HG03342 (cell line): ENCODE data around the gene SKAP1.

Source experiments
- ATAC-seq: cut with Tn5 transposase; IDR thresholded peaks from one replicate; pipeline ENCODE4 v1.9.1; 2021; ENCODE audit warnings: mild to moderate bottlenecking, moderate library complexity; ENCODE audit not compliant: unreplicated experiment

SKAP1 gene

DNA sequence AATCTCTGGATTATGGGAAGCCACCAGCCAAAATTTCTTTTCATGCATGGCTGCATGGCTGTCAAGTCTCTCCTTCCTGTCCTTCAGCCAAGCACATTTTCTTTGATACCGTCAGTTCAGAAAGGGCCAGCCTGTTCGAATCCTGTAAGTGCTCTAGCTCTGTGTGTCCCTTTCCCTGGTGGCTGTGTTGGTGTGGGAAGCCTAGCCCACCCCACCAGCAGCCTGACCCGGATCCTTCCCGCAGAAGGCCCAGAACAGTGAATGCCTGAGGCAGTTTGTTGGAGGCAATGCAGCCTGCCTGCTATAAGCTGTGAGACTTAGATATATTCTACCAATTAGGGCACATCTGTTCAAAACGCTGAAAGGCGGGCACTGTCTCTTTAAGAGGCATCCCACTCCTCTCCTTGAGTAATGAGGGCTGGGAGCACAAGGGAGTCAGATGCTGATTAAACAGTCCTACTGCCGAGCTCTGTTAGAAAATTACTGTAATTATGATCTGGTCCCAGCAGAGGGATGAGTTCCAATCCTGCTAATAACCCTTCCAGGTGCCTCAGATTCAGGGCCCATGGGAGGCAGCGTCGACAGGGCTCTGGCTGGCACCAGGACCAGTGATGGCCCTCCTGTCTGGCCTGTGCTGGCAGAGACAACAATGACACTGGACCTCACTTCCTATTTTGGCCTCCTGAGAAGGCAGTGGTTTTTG is 304.0 kb downstream of the SKAP1 start:
- no peak for ATAC-seq

DNA sequence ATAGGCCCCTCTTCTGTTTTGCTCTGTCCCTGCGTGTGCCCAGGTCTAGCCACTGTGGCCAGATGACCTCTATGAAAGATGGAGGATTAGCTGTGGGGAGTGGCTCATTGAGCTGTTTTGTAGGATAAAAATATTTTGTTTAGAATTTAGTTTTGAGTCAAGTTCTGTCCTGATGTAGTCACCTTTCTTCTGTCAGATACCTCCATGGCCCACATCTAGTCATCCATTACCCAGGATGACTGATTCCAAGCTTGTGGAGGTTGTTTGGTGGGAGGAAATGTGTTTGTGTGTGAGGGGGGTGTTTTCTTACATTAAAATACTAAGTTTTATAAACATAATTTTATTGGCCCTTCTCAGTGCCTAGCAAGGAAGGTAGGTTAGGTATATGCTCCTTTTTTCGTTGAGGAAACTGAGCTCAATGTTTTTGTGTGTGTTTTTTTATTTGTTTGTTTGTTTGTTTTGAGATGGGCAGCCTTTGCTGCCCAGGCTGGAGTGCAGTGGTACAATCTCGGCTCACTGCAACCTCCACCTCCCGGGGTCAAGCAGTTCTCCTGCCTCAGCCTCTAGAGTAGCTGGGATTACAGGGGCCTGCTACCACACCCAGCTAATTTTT is 306.1 kb downstream of the SKAP1 start:
- ATAC-seq = no peak

DNA sequence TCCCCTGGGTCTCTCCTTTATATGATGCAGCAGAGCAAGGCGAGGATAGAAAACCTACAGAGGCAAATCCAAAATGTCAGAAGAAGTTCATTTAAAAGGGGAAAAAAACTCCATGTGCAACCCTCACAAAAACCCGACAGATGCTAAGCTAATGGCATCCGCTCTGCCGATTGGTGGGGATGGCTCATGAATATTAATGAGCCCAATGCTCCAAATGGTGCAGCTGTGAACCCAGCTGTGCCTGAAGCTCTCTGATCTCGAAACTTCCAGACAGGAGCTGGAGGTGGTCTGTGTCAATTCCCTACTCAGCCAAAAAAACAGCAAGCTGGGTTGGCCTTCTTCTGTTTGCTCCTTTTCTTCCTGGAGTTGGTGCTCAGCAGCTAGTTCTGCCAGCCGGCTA is 306.9 kb downstream of the SKAP1 start:
- no peak for ATAC-seq

DNA sequence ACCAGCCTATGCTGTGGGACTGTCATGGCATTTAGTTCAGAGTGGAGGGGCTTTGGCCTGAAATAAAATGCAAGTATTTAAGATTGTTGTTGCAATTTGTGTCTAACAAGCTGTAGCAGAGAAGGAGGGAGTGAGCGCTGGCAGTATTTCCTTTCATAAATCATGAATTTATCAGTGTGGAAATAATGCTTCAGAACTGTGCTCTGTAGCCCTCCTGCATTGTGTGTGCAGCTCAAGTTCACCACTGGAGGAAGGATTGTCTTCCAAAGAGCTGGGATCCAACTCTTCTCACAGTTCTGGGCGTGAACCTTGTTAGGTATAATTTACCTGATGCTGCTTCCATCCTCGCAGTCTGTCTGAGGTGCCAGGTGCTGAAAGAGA is 307.4 kb downstream of the SKAP1 start:
- ATAC-seq = no peak

DNA sequence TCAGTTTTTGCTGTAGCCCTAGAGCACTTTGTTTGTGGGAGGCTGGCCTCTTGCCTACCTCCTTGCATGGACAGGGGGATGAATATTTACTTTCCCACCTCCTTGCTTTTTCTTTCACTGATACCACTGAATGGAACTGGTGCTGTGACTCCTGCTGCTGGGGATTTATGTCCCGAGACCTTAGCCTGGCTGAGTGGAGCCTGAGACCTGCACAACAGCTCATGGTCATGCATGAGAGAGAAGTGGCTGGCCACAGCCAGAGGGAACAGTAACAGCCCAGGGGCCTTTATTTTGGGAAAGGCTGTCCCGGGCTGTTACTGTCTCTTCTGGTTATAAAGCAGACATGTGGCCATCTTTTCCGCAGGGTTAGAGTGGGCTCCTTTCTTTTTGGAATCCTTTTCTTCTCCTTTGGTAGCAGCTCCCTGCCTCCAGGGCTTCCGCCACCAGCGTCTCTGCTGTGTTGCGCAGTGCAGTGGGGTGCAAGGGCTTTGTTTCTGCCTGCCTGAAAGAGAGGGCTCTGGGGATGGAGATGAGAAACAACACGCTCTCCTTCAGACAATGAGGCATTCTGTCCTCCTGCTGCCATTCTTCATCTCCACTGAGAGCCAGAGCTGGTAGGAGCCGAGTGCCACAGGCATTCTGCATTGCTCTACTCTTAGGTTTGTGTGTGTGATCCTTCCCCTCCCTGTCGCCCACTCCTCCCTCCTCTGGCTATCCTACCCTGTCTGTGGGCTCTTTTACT is 307.9 kb downstream of the SKAP1 start:
- no peak for ATAC-seq

DNA sequence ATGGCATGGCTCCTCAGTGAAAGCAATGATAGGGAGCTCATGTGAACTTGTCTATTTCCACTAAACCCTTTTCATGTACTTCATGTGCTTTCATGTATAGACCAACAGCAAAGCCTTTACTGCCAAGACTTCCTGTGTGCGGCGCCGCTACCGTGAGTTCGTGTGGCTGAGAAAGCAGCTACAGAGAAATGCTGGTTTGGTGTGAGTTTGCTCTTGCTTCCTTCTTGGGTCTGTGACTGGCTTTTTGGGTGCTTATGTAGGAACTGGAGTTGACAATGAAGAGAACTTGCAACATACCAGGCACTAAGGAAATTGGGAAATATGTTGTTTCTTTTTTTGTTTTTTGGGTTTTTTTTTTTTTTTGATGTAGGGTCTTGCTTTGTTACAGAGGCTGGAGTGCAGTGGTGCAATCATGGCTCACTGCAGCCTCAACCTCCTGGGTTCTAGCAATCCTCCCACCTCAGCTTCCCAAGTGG is 316.8 kb downstream of the SKAP1 start:
- no peak for ATAC-seq

DNA sequence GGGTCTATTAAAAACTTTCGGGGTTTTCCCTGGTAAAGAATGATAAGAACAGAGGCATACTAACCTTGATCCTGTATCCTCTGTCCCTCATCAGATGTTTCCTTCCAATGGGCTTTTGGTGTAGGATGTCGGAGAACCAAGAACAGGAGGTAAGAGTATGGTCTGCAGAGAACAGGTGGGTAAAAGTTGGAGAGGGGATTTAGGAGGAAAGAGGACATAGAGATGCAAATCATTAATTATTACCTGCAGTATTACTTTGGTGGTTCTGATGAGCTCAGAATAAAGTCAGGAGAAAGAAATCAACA is 318.1 kb downstream of the SKAP1 start:
- no peak for ATAC-seq

DNA sequence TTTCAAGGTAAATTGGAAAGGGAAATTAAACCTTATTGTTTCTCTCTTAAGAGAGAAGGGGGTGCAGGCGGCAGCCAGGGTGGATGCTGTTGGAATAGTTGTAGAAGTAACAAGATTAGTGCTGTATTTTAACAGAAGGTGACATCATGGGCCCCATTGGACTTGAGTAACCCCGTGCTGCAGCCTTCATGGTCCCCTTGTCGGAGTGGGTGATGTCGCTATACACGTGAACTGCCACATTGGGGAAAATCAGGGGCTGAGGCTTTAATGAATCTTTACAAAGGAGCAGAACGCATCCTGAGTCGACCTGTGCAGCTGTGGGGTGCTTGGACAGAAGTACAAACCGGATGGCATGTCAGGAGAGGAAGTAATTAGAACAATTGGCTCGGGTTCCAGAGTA is 319.3 kb downstream of the SKAP1 start:
- no peak for ATAC-seq

DNA sequence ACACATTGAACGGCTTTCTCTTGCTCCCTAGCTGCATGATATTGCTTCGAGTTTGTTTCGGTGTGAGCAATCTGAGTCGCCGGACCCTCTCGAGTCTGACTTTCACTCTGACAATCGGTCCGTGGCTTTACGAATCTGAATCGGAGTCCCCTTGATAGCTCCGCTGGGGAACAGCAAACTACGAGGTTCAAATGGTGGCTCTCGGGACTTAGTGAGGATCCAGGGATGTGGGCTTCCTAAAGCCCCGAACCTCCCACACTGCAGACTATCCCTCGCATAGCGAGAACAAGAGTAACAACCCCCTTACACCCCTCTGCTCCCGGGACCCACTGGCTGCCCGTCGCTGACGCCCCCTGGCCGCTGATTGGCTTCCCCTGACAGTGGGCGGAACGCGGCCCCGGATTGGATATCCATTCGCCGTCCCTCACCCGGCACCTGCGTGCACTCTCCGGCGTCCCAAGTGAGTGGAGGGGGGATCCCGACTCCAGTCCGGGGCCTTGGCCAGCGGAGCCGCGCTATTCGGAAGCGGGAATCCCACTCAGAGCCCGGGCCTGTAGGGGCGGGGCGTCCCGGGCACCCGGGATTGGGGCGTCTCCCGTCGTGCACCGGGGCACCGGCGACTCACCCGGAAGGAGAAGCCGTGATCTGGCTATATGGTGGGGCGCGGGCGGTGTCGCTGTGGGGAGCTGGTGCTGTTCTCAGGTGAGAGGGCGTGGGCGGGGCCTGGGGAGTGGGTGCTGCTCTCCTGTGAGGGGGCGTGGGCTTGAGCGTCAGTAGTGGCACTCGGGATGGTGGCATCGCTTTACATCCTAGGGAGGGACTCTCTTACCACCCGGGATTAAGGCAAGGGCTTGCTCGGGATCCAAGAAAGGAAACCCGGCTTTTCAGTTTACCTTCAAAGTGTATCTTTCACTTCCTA is 322.6 kb downstream of the SKAP1 start, which contains the start of gene SNX11:
TSS of gene SNX11 (plus strand) at position 630 of the 919 bp plus-strand sequence. CDS start 4,278 bp downstream, outside the sequence.
- ATAC-seq = peak; percentile 69

DNA sequence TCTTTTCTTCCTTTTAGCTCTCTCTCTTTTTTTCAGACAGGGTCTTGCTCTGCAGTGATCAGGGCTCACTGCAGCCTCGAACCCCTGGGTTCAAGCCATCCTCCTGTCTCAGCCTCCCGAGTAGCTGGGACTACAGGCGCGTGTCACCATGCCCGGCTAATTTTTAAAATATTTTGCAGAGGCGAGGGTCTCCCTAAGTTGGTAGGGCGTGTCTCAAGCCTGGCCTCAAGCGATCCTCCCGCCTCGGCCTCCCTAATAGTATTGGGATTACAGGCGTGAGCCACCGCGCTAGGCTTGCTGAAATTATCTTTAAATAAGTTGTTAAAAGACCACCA is 323.2 kb downstream of the SKAP1 start:
- no peak for ATAC-seq

DNA sequence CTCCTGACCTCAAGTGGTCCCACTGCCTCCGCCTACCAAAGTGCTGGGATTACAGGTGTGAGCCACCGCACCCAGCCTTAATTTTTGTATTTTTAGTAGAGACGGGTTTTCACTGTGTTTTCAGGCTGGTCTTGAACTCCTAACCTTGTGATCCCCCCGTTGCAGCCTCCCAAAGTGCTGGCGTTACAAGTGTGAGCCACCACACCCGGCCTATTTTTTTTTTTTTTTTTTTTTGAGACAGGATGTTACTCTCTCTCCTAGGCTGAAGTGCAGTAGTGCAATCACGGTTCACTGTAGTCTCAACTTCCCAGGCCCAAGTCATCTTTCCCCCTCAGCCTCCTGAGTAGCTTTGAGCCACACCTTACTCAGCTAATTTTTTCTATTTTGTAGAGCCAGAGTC is 325.6 kb downstream of the SKAP1 start:
- no peak for ATAC-seq

DNA sequence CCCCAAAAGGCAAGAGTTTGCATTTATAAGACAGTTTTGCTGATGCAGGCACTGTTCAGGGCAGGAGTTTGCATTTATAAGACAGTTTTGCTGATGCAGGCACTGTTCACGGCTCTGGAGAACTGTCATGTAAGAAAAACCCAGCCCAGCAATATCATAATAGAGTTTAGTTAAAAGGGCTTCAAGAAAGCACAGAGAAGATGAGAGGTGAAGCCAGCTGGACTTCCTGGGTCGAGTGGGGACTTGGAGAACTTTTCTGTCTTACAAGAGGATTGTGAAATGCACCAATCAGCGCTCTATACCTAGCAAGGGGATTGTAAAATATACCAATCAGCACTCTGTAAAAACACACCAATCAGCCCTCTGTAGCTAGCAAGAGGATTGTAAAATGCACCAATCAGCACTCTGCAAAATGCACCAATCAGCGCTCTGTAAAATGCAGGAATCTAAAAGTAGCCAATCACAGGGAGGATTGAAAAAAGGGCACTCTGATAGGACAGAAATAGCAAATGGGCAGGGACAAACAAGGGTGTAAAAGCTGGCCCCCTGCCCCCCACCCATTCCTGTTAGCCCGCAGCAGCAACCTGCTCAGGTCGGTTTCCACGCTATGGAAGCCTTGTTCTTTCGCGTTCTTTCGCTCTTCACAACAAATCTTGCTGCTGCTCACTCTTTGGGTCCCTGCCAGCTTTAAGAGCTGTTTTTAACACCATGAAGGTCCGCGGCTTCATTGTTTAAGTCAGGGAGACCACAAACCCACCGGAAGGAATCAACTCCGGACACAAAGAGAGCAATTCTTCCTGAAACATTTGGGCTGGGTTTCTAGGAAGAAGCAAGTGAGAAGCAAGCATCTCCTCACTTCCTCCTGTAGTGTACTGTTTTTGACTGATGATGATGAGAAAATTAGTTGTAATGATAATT is 327.0 kb downstream of the SKAP1 start:
- no peak for ATAC-seq

DNA sequence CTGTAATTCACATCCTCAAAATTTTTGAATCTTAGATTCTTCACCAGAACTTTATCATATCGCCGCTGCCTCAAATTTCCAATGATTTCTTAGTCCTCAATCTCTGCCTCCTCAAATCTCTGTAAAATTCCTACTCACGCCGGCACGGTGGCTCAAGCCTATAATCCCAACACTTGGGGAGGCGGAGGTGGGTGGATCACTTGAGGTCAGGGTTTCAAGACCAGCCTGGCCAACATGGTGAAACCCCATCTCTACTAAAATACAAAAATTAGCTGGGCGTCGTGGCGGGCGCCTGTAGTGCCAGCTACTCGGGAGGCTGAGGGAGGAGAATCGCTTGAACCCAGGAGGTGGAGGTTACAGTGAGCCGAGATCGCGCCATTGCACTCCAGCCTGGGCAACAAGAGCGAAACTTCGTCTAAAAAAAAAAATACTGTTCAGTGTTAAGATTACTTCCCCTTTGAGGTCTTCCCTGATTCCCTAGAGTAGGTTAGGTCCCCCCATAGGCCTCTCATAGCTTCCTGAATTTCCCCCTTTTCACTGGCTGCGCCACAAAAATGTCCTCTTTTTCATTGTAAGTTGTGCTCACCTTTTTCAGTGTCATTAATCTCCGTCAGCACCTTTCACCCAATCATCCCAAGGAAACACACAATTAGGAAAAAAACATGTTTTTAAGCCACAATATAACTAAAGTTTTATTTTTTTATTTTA is 327.8 kb downstream of the SKAP1 start:
- ATAC-seq = no peak

DNA sequence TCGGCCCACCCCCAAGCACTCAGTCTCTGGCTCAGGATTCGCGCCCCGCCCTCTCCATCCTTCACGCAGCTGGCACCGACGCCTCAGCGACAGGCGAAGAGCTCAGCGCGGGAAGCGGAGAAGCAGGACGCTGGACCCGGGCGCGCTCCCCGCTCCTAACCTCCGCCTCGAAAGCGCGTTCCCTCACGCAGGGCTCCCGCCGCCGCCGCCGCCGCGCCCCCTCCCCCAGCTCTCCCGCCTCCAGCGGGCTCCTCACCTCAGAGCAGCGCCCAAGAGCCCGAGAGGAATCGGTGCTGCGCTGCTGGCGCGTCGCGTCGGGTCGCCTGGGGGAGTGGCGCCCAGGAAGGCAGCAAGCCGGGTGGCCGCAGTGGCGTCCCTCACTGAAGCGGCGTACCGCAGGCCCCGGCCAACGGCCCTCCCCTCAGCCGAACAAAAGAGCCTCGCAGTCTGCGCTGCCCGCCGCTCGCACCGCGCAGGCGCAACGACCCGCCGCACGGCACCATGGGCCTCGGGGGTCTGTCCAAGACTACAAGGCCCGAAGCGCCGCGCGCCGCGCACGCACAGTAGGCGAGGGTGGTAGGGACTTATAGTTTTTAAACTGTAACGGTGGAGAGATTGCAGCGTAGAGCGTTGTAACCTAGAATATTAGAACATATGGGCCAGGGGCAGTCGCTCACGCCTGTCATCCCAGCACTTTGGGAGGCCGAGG is 328.8 kb downstream of the SKAP1 start, which contains the start of gene CBX1:
TSS of gene CBX1 (minus strand) at position 467 of the 709 bp plus-strand sequence. CDS start 24,474 bp downstream, outside the sequence.
- peak; percentile 82 for ATAC-seq

DNA sequence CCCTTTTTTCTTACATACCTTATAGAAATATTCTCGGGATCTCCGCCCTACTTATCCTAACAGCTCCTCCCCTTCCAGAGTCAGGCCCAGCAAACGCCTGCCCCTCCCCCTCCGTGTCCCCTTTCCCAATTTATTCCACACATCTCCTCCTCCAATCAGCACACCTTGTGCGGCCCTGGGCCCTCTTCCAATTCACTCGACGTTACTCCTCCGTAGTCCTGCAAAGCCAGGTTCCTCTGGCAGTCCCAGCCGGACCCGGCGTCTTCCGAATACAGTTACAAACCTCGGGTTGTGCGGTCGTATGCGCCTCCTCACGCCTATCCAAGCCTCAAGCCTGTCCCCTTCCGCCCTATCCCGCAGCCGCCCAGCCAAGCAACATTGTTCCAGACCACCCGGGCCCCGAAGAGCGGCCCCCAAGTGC is 329.4 kb downstream of the SKAP1 start:
- ATAC-seq = no peak

DNA sequence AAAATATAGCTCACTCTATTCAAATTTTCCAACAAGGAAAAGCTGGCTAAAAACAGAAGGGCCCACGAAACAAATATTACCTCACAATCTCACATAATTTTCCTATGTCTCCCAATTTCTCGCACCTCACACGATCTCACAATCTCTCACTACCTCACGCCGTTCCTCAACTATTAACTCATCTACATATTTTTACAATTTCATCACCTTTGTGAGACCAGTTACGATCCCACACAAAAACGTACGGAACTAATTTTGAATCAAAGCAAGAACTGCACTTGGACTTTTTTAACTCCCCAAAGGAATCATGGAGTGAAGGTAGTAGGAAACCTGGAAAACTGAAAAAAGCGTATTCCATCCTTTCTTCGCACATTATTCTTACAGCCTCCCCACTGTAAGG is 329.9 kb downstream of the SKAP1 start:
- ATAC-seq = no peak

DNA sequence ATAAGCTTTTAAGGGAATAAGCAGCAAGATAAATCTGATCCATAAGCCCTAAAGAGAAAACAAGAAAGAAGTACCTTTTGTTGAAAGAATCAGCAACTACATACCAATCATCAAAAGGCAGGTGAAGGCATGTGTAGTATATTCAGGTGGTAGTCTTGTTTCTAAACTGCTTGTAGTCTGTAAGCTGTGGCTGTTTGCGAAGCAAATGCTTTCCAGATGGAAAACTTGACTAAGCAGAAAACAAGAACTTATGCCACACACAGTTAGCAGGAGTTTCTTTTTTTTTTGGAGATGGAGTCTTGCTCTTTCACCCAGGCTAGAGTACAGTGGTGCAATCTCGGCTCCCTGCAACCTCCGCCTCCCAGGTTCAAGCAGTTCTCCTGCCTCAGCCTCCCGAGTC is 334.4 kb downstream of the SKAP1 start:
- ATAC-seq = no peak

DNA sequence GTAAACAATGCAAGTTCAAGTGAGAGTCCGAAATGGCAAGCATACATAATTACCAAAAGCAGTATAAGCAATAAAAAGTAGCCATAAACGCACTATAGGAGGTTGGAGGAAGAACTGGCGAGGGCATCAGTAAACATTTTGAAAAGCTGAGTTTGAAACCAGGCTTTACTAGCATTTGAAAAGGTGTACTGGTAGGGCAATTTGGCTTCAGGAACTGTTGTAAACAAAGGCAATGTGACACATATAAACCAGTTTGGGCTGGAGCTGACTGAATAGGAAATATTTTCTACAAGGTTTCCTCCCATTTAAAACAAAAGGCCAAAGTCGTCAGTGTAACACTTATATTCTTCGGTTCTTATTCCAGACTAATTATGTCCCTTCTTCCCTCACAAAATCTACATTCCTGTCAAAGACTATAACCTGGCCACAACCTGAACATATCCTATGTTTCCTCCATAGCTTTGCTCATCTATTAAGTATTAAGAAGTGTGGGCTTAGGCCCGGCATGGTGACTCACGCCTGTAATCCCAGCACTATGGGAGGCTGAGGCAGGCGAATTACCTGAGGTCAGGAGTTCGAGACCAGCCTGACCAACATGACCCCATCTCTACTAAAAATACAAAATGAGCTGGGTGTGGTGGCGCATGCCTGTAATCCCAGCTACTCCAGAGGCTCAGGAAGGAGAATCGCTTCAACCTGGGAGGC is 336.5 kb downstream of the SKAP1 start:
- no peak for ATAC-seq
